GM21576 (cell line): ENCODE data around the gene KIAA0232.
A peak's percentile ranks its signal among the peaks of the same experiment; 100 is the strongest.

Experiments used
- ATAC-seq: cut with Tn5 transposase; IDR thresholded peaks from one replicate; pipeline ENCODE4 v1.9.1; 2021; ENCODE audit warnings: mild to moderate bottlenecking, moderate library complexity; ENCODE audit not compliant: unreplicated experiment

KIAA0232 gene

DNA sequence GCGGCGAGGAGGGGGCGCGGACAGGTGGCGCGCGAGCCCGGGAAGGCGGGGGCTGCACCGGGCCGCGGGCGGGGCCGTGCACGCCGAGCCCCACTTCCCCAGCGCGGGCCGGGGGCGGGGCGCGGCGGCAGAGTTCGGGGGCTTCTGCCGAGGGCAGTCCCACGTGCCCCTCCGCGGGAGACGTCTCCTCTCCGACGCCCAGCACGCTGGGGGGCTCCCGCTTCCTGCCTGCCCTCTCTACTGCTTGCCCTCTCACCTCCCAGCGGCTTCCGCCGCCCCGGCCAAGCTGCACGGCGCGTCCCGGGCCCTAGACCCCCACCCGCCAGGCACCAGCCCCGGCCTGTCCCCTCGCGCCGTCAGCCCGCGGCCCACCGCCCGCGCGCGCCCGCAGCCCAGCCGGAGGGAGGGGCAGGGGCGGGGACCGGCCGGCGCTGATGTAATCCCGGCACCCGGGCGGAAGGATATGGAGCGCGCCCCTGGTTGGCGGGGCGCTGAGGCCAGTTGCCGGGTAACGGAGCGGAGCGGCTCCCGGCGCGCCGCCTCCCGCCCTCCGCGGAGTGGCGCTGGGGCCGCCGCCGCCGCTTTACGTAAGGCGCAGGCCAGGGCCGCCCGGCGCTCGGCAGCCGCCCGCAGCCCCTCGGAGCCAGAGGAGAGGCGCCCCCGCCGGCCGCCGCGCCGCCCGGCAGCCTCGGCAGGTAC, at the start of gene KIAA0232:
Gene KIAA0232, plus strand, starts transcription at position 581 of the 699 bp plus-strand sequence. CDS start 41,727 bp downstream, outside the sequence.
- peak; percentile 65 for ATAC-seq

- no peak for ATAC-seq
These were observed 49.0 kb upstream of the KIAA0232 start for GRCh38 chr4:6733358-6734164.

DNA sequence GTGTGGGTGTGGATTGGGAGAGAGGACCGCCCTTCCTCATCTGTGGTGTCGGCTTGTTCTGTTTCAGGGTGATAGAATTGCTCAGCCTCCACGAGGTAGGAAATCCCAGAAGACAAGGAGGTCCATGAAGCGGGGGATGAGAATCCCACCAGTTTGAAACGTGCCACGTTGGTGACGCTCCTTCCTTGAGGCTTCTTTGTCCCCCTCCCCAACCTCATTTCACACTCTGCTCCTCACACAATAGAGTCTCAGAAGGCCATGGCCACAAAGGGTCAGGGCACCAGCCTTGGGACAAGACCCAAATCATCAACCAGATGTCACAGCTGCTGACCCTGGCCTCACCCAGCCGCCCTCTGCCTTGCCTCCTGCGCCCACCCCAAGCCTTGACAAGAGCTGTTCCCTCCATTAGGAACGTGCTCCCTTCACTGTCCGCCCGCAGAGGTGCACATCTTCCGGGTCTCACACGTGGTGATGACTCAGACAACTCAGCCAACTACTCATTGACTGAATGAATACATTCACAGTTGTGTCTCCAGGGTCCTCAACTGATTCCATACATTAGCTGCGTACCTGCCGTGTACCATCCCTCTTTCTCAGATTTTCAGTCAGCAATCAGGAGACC, 48.3 kb upstream of the KIAA0232 start:
- no peak for ATAC-seq

- no peak for ATAC-seq
These were observed 42.6 kb upstream of the KIAA0232 start for GRCh38 chr4:6739920-6740319.

DNA sequence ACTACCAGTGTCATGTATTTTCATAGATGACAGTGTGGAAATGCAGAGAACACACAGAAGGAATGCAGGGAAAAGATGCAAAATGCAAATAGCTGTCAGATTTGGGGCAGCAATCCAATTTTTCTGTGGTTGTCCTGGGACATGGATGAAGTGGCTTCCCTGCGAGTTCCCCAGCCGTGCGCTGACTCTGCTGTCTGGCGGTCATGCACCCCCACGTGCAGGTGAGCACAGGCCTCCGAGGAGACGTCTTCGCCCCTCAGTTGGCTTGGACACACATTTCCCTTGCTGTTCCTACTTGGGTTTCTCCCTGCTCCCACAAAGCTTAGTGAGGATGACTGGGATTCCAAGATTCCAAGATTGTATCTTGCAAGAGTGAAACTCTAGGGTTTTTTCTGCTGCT, 42.2 kb upstream of the KIAA0232 start:
- ATAC-seq: no peak

- no peak for ATAC-seq
These were observed 40.0 kb upstream of the KIAA0232 start for GRCh38 chr4:6742507-6742906.

DNA sequence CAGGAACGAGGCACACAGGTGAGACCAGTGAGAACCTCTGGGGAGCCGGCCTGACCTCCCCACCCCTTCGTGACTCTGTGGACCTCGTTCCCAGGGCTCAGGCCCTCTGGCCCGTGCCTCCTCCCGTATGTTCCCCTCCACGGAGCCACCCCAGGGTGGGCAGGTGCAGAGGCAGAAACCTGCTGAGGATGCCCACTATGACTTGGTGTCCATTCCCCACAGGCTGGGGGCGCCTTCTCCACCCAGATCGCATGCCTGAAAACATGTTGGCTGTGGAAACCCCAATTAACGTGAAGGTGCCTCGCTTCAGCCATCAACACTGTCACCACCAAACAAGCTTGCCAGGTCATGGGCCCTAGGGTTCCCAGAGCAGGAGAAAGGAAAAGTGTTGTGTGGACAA, 39.5 kb upstream of the KIAA0232 start:
- no peak for ATAC-seq

DNA sequence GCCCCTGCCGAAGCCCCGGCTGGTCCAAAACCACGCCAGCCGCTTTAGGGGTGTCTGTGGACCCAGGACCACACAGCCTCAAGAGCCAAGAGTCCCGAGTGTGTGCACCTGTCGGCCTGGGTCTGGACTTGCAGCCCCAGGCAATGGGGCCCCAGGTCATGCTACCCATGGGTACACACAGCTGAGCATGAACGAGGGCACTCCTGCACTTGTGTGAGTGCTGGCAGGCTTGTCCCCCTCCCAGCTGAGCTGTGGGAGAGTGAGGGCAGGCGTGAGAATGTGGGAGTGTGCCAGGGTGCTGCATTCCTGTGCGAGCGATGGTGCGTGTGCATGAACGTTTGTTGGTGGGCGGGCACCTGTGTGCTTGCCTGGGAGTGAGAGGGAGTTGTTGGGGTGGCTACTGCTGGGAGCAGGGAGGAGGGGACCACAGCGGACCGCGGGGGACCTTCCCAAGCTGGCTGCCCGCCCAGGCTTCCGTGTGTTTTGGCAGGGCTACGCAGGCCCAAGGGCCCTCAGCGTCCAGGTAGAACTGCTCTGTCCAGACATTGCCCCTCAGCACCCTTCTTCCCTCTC, 35.7 kb upstream of the KIAA0232 start:
- no peak for ATAC-seq

DNA sequence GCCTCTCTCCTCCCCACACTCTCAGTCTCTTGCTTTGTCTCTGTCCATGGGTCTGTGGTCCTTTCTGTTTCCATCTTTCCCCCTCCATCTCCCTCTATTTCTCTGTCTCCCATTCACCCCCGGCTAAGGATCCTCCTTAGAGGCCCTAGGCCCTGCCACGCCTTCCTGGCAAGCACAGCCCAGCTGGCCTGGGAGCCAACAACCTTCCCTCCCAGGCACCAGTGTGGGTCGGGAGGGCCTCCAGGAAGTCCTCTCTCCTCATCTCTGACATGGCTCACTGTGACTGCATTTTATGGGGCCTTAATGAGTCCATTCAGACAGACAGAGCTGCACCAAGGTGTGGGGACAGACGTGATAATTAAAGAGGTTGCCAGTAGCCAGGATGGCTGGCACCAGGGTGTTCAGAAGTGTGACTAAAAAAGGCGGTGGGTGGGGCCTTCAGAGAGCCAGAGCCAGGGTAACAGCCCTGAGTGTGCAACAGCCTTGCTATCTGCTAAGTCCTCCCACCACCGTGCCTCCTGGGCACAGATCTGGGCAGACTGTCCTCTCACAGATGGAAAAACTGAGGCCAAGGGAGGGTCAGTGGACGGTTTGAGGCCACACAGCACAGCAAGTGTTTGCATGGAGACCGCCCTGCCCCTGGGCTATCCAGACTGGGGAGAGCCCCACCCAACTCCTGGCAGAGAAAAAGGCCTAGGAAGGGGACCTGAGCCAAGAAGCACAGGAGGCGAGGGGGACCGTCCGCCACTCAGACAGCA, 35.1 kb upstream of the KIAA0232 start:
- no peak for ATAC-seq

DNA sequence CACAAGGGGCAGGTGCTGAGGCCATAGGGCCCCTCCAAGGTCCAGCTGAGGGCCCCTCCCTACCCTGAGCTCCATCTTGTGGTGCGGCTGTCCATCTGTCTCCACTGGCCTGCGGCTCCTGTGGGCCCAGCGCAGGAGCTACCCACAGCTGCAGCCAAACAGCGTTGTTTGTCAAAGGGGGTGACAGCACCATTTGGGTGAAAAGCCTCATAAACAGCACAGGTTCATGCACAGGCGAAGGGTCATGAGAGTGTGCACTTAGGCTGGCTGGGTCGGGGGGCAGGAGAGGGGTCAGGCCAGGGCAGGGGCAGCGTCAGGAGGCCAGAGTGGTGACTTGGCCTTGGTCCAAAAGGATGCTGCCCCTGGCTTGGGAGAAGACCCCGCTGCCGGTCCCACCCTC, 34.2 kb upstream of the KIAA0232 start:
- ATAC-seq: no peak

GRCh38 chr4:6749340-6750171, 33.0 kb upstream of the KIAA0232 start:
- no peak for ATAC-seq

- no peak for ATAC-seq
These were observed 32.0 kb upstream of the KIAA0232 start for GRCh38 chr4:6750286-6751221.

DNA sequence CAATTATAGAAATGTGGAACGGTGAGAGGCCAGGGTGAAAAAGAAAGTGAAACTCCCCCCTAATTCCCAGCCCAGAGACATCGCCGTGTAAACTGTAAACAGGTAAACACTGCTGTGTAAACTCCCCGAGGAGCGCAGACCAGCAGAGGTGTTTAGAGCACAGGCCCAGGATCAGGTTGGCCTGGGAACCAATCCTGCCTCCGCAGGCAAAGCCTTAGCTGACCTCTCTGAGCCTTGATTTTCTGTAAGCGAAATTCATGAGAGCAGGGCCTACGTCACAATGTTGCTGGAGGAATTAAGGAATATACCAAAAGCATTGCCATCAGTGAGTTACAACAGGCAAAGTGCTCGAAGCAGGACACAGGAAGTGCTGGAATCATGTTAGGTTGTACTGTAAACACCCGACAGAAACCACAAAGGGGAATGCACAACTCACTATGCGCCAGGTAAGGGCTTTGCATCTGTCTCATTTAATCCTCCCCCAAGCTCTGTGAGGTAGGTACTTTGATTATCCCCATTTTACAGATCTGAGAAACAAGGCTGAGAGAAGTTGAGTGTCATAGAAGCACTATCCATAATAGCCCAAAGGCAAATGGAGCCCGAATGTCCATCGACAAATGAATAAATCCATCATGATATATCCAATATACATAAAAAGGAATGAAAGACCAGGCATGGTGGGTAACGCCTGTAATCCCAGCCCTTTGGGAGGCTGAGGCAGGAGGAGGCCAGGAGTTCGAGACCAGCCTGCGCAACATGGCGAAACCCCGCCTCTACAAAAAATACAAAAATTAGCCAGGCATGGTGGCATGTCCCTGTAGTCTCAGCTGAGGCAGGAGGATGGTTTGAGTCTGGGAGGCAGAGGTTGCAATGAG, 30.7 kb upstream of the KIAA0232 start:
- ATAC-seq: no peak

GRCh38 chr4:6752486-6752829, 30.1 kb upstream of the KIAA0232 start:
- ATAC-seq: no peak

DNA sequence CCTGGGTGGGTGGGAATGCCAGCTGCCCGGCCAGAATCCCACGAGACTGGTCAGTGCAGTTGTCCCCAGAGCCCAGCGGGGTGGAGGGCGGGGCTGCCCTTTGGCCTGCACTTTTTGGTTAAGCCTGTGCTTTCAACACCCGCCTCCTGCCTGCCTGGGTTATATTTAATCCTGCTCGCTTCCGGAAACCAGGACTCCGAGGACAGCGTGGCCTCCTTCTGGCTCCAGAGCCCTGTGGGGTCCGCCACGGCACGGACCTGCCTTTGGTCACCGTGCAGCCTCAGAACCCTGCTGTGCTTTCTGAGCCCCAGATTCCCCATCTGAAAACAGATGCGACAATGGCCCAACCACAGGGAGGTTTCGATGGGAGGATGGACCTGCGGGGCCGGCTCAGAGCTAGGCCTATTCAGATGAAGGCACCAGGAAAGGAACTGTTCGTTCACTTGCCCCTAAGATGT, 29.4 kb upstream of the KIAA0232 start:
- no peak for ATAC-seq

DNA sequence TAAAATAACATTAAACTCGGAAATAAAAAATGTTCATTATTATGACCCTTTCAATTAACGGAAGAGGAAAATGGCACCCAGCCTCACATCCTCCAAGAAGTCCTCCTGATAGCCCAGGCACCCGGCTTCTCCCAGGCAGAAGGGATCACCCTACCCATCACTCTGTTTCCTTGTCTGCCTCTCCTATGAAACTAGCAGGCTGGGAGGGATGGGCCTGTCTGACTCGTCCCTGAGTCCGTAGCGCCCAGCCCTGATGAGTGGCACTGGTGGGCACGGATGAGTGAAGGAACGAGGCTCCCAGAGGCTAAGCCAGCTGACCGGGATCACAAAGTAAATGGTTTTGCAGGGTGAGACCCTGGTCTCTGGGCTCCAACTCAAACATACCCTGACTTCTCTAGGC, 28.6 kb upstream of the KIAA0232 start:
- no peak for ATAC-seq

DNA sequence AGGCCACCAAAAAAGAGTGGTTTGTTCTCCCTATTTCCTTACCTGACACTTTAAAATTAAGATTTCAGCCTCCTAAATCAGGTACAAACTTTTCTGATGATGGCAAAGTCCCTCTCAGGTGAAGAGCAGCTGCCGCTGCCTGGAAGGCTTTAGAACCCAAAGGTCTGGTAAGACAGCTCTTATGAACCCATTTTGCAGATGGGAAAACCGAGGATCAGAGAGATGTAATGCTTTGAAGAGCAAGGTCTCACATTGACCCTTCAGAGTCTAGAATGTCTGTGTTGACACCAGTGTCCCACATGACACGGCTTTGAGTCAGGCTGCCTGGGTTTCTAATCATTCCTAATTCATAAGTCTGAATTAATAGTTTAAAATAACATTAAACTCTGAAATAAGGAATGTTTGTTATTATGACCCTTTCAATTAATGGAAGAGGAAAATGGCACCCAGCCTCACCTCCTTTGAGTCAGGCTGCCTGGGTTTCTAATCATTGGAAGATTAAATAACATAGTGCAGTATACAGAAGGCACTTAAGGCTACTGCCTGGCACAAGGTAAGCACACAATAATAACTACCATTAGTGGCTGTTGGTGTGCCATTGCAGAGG, 27.9 kb upstream of the KIAA0232 start:
- ATAC-seq: no peak
